ENCODE measurements around the gene TRAM2.

TRAM2 gene

DNA sequence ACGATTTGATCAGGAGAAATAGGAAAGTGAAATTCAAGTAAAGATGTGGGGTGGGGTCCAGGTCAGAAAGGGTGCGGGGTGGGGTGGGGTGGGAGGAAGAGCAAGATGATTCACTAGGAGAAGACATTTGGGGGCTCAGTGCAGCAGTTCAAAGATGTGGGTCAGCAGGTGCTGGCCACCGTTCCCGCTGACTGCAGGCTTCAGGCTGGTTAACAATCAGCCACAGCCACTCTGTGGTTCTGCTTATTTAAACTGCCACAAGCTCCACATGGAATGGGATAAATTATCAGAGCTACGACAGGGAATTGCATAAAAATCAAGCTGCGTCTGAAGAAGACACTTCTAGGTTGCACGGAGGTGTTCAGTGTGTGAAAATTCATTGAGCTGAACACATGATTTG, 49.4 kb downstream of the TRAM2 start:
- peaks cover 96% of the 10 kb centered on the region for H3K79me2 ChIP-seq (ENCODE audit: insufficient read depth, low read length)
- no peaks in the 10 kb centered on the region for H3K9me2 ChIP-seq (replicated peaks; ENCODE audit: low read depth, low read length)
- no peaks in the 10 kb centered on the region for H3K27me3 ChIP-seq (ENCODE audit: insufficient read depth, low read length, poor library complexity, severe bottlenecking)
- no peak overlapping the region for H3K4me2 ChIP-seq (ENCODE audit: low read depth, low read length, poor library complexity, severe bottlenecking)
- no peak overlapping the region for H3K9ac ChIP-seq (ENCODE audit: low read depth, low read length, poor library complexity, severe bottlenecking)
- no peaks in the 10 kb centered on the region for H3K9me3 ChIP-seq (ENCODE audit: insufficient read depth, low read depth, low read length)
- H3F3A ChIP-seq (ENCODE audit: low read depth): no peaks in the 10 kb centered on the region
- H3K4me1 ChIP-seq (ENCODE audit: insufficient read depth, low read length, poor library complexity, severe bottlenecking): peaks cover 24% of the 10 kb centered on the region
- no peaks in the 10 kb centered on the region for H4K20me1 ChIP-seq (ENCODE audit: insufficient read depth, low read length, poor library complexity, severe bottlenecking)
- TF ChIP-seq, protein P1, sequence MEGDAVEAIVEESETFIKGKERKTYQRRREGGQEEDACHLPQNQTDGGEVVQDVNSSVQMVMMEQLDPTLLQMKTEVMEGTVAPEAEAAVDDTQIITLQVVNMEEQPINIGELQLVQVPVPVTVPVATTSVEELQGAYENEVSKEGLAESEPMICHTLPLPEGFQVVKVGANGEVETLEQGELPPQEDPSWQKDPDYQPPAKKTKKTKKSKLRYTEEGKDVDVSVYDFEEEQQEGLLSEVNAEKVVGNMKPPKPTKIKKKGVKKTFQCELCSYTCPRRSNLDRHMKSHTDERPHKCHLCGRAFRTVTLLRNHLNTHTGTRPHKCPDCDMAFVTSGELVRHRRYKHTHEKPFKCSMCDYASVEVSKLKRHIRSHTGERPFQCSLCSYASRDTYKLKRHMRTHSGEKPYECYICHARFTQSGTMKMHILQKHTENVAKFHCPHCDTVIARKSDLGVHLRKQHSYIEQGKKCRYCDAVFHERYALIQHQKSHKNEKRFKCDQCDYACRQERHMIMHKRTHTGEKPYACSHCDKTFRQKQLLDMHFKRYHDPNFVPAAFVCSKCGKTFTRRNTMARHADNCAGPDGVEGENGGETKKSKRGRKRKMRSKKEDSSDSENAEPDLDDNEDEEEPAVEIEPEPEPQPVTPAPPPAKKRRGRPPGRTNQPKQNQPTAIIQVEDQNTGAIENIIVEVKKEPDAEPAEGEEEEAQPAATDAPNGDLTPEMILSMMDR (conservative IDR thresholded peaks at IDR 0.05; ENCODE audit: low read length): no peak
- no peak for TF ChIP-seq EZH2phosphoT487 (IDR thresholded peaks at IDR 0.05; ENCODE audit: borderline replicate concordance)
- peaks cover 29% of the 10 kb centered on the region; the same call in 1 of the 2 replicates for H3K36me3 ChIP-seq (ENCODE audit: insufficient read depth, low read length)
- H2AFZ ChIP-seq (ENCODE audit: low read length): no peak overlapping the region
- no peak overlapping the region for H3K4me3 ChIP-seq (ENCODE audit: low read length, poor library complexity, severe bottlenecking)

DNA sequence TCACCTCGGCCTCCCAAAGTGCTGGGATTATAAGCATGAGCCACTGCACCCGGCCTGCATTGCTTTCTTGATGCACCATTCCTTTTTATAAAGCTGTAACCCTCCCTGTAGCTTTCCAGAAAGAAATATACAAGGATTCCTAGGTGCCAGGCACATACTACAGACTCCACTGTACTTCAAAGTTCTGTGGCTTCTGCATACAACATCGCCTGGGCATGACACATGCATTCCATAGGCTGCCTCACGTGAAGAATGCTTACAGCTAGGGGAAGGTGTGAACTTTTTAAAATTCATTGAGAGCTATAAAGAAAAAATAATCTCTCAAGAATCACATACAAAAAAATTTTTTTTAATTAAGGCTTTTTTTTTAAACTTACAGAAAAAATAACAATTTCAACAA, 50.2 kb downstream of the TRAM2 start:
- Histone ChIP-seq H3K4me1 (ENCODE audit: insufficient read depth, low read length, poor library complexity, severe bottlenecking) (peaks cover 23% of the 10 kb centered on the region), H3K9ac (ENCODE audit: low read depth, low read length, poor library complexity, severe bottlenecking) (no peak overlapping the region), H3K9me2 (replicated peaks; ENCODE audit: low read depth, low read length) (no peaks in the 10 kb centered on the region), H3K36me3 (ENCODE audit: insufficient read depth, low read length) (peaks cover 24% of the 10 kb centered on the region; the same call in 1 of the 2 replicates), H3K79me2 (ENCODE audit: insufficient read depth, low read length) (peaks cover 96% of the 10 kb centered on the region), H3F3A (ENCODE audit: low read depth) (no peaks in the 10 kb centered on the region), H4K20me1 (ENCODE audit: insufficient read depth, low read length, poor library complexity, severe bottlenecking) (no peaks in the 10 kb centered on the region), H3K4me2 (ENCODE audit: low read depth, low read length, poor library complexity, severe bottlenecking) (no peak overlapping the region), H2AFZ (ENCODE audit: low read length) (no peak overlapping the region), H3K27me3 (ENCODE audit: insufficient read depth, low read length, poor library complexity, severe bottlenecking) (no peaks in the 10 kb centered on the region), H3K4me3 (ENCODE audit: low read length, poor library complexity, severe bottlenecking) (no peak overlapping the region), H3K9me3 (ENCODE audit: insufficient read depth, low read depth, low read length) (no peaks in the 10 kb centered on the region)
- TF ChIP-seq, protein P1 (conservative IDR thresholded peaks at IDR 0.05; ENCODE audit: low read length): no peak
- no peak for TF ChIP-seq EZH2phosphoT487 (IDR thresholded peaks at IDR 0.05; ENCODE audit: borderline replicate concordance)

DNA sequence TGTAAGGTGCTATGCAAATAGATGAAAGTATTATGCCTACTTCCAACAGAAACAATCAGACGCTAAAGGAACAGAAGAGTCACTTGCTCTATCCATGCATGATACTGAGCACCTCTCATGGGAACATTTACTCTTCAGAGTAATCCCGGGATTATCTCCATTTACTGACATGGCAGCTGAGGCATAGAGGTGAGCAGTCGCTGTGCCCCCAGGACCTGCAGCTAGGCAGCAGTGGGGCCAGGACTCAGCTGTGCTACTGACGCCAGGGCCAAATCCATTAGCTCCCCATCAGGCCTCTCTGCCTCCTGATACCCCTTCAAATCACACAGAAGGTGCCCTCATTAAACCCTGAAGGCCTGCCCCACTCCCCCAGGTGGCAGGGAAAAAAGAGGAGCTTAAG, 51.9 kb downstream of the TRAM2 start:
- H3K9me3 ChIP-seq (ENCODE audit: insufficient read depth, low read depth, low read length): no peaks in the 10 kb centered on the region
- H3K4me3 ChIP-seq (ENCODE audit: low read length, poor library complexity, severe bottlenecking): no peak overlapping the region
- peaks cover 20% of the 10 kb centered on the region; the same call in 1 of the 2 replicates for H3K36me3 ChIP-seq (ENCODE audit: insufficient read depth, low read length)
- H3K79me2 ChIP-seq (ENCODE audit: insufficient read depth, low read length): peaks cover 93% of the 10 kb centered on the region
- no peak overlapping the region for H3K4me2 ChIP-seq (ENCODE audit: low read depth, low read length, poor library complexity, severe bottlenecking)
- no peak overlapping the region for H2AFZ ChIP-seq (ENCODE audit: low read length)
- no peak for TF ChIP-seq EZH2phosphoT487 (IDR thresholded peaks at IDR 0.05; ENCODE audit: borderline replicate concordance)
- TF ChIP-seq, protein P1 (conservative IDR thresholded peaks at IDR 0.05; ENCODE audit: low read length): no peak
- H3K27me3 ChIP-seq (ENCODE audit: insufficient read depth, low read length, poor library complexity, severe bottlenecking): no peaks in the 10 kb centered on the region
- H4K20me1 ChIP-seq (ENCODE audit: insufficient read depth, low read length, poor library complexity, severe bottlenecking): no peaks in the 10 kb centered on the region
- peaks cover 16% of the 10 kb centered on the region for H3K4me1 ChIP-seq (ENCODE audit: insufficient read depth, low read length, poor library complexity, severe bottlenecking)
- no peaks in the 10 kb centered on the region for H3K9me2 ChIP-seq (replicated peaks; ENCODE audit: low read depth, low read length)
- H3K9ac ChIP-seq (ENCODE audit: low read depth, low read length, poor library complexity, severe bottlenecking): no peak overlapping the region
- no peaks in the 10 kb centered on the region for H3F3A ChIP-seq (ENCODE audit: low read depth)
